ENCODE data around the gene PAK6. TPM values are rescaled to one million over a fixed set of nuclear protein-coding genes. Genes with fewer than 3 reads are reported as not detected.

PAK6 gene
- polyA plus RNA-seq, 1 donor (not counting 4 experiments of a cell fraction or from before 2014, with no cell fraction given), result 11.5 TPM

- no peak for DNase-seq (ENCODE audit: low read depth, low spot score)
- no peak for TF ChIP-seq EZH2 (IDR thresholded peaks at IDR 0.05; ENCODE audit: low read length)
- peak; percentile 100 for TF ChIP-seq CTCF (optimal IDR thresholded peaks at IDR 0.05 in 1 of 3, IDR thresholded peaks at IDR 0.05 in 1 of 3, conservative IDR thresholded peaks at IDR 0.05 in 1 of 3; ENCODE audit: extremely low read depth in 1 of 3, insufficient read depth in 2 of 3, low read length in 3 of 3)
- no peak overlapping the region for H2AFZ ChIP-seq (ENCODE audit: control insufficient read depth, low read length)
Measured at GRCh38 chr15:40274350-40275274, 35.7 kb downstream of the PAK6 start.

GRCh38 chr15:40275523-40275922 is 36.7 kb downstream of the PAK6 start:
- Histone ChIP-seq H3K4me1 (ENCODE audit: control insufficient read depth, extremely low read depth, insufficient read depth, low read length) (no peaks in the 10 kb centered on the region), H2AFZ (ENCODE audit: control insufficient read depth, low read length) (no peak overlapping the region), H3K9me1 (ENCODE audit: control insufficient read depth, extremely low read depth, insufficient read depth, low read length) (no peaks in the 10 kb centered on the region), H3K4me2 (ENCODE audit: control insufficient read depth, extremely low read depth, insufficient read depth, low read depth, low read length) (no peak overlapping the region), H3K79me2 (ENCODE audit: control insufficient read depth, insufficient read depth, low read length) (no peaks in the 10 kb centered on the region), H4K20me1 (ENCODE audit: control insufficient read depth, extremely low read depth, insufficient read depth, low read length) (peaks cover 2% of the 10 kb centered on the region), H3K36me3 (ENCODE audit: control insufficient read depth in 2 of 2, extremely low read depth in 1 of 2, insufficient read depth in 2 of 2, low read length in 2 of 2) (peaks cover 22 to 25% of the 10 kb centered on the region in 2 experiments), H3K27ac (ENCODE audit: control insufficient read depth, insufficient read depth, low read length) (no peak overlapping the region), H3K9me3 (ENCODE audit: control insufficient read depth, low read depth, low read length) (no peaks in the 10 kb centered on the region), H3K4me3 (ENCODE audit: control insufficient read depth in 2 of 3, extremely low read depth in 1 of 3, insufficient read depth in 2 of 3, low read depth in 1 of 3, low read length in 3 of 3) (no peak overlapping the region), H3K9ac (ENCODE audit: control insufficient read depth, extremely low read depth, insufficient read depth, low read length) (no peak overlapping the region), H3K27me3 (ENCODE audit: control insufficient read depth, extremely low read depth, insufficient read depth, low read length) (peaks cover 7% of the 10 kb centered on the region)
- dilution Hi-C loops (cut with MboI; ENCODE audit: extremely low pct_ligation_motif_present, low sequenced_read_pairs), result no loop called here
- DNase-seq (ENCODE audit: low read depth, low spot score) (no peak), FAIRE-seq (no peak)
- TF ChIP-seq EZH2 (IDR thresholded peaks at IDR 0.05; ENCODE audit: low read length), result no peak
- no peak for TF ChIP-seq CTCF (optimal IDR thresholded peaks at IDR 0.05 in 1 of 3, IDR thresholded peaks at IDR 0.05 in 1 of 3, conservative IDR thresholded peaks at IDR 0.05 in 1 of 3; ENCODE audit: extremely low read depth in 1 of 3, insufficient read depth in 2 of 3, low read length in 3 of 3)

More at GRCh38 chr15:40274350-40275274, 35.7 kb downstream of the PAK6 start:
- dilution Hi-C loops (cut with MboI; ENCODE audit: extremely low pct_ligation_motif_present, low sequenced_read_pairs), result loop anchor here (5.0 kb wide), 1 partner anchor 57 kb away; no protein-coding TSS in a partner anchor
- Histone ChIP-seq H3K27me3 (ENCODE audit: control insufficient read depth, extremely low read depth, insufficient read depth, low read length) (no peaks in the 10 kb centered on the region), H3K4me3 (ENCODE audit: control insufficient read depth in 2 of 3, extremely low read depth in 1 of 3, insufficient read depth in 2 of 3, low read depth in 1 of 3, low read length in 3 of 3) (no peak overlapping the region), H3K9me3 (ENCODE audit: control insufficient read depth, low read depth, low read length) (no peaks in the 10 kb centered on the region), H3K27ac (ENCODE audit: control insufficient read depth, insufficient read depth, low read length) (no peak overlapping the region), H3K4me2 (ENCODE audit: control insufficient read depth, extremely low read depth, insufficient read depth, low read depth, low read length) (no peak overlapping the region), H3K4me1 (ENCODE audit: control insufficient read depth, extremely low read depth, insufficient read depth, low read length) (no peaks in the 10 kb centered on the region), H3K79me2 (ENCODE audit: control insufficient read depth, insufficient read depth, low read length) (no peaks in the 10 kb centered on the region), H3K9ac (ENCODE audit: control insufficient read depth, extremely low read depth, insufficient read depth, low read length) (no peak overlapping the region), H3K9me1 (ENCODE audit: control insufficient read depth, extremely low read depth, insufficient read depth, low read length) (no peaks in the 10 kb centered on the region), H4K20me1 (ENCODE audit: control insufficient read depth, extremely low read depth, insufficient read depth, low read length) (peaks cover 2% of the 10 kb centered on the region), H3K36me3 (ENCODE audit: control insufficient read depth in 2 of 2, extremely low read depth in 1 of 2, insufficient read depth in 2 of 2, low read length in 2 of 2) (peaks cover 29 to 33% of the 10 kb centered on the region in 2 experiments)
- peak; percentile 74 for FAIRE-seq

Data from keratinocyte (primary cell).